ENCODE data around the gene CLINT1. TPM values are rescaled to one million over a fixed set of nuclear protein-coding genes. Genes with fewer than 3 reads are reported as not detected.

The CLINT1 gene
- total RNA-seq, 1 donor from 2014 or later = 74.6 TPM

GRCh38 chr5:157761690-157762621 lies 97.0 kb downstream of the CLINT1 start:
- DNase-seq (ENCODE audit: low spot score) = no peak

GRCh38 chr5:157758706-157759105 lies 100.2 kb downstream of the CLINT1 start:
- no peak for DNase-seq (ENCODE audit: low spot score)

GRCh38 chr5:157756122-157756521 lies 102.8 kb downstream of the CLINT1 start:
- no peak for DNase-seq (ENCODE audit: low spot score)

- DNase-seq (ENCODE audit: low spot score) = no peak
These were observed 108.6 kb downstream of the CLINT1 start for GRCh38 chr5:157750320-157750719.

GRCh38 chr5:157749462-157749799 lies 109.5 kb downstream of the CLINT1 start:
- DNase-seq (ENCODE audit: low spot score) = no peak

- DNase-seq (ENCODE audit: low spot score) = no peak
These were observed 110.0 kb downstream of the CLINT1 start for GRCh38 chr5:157748760-157749461.

GRCh38 chr5:157747766-157748700 lies 110.9 kb downstream of the CLINT1 start:
- DNase-seq (ENCODE audit: low spot score) = no peak

GRCh38 chr5:157747173-157747740 lies 111.7 kb downstream of the CLINT1 start:
- no peak for DNase-seq (ENCODE audit: low spot score)

- no peak for DNase-seq (ENCODE audit: low spot score)
These were observed 113.9 kb downstream of the CLINT1 start for GRCh38 chr5:157745041-157745456.

- DNase-seq (ENCODE audit: low spot score) = no peak
These were observed 114.6 kb downstream of the CLINT1 start for GRCh38 chr5:157744051-157745011.

- peak; percentile 97 for DNase-seq (ENCODE audit: low spot score)
These were observed 115.5 kb downstream of the CLINT1 start, which contains the start of gene LSM11 for GRCh38 chr5:157743163-157744050. Gene LSM11 (plus strand): TSS chr5:157743712. CDS start chr5:157743751, 39 bp downstream.

- no peak for DNase-seq (ENCODE audit: low spot score)
These were observed 117.8 kb downstream of the CLINT1 start for GRCh38 chr5:157741131-157741530.

- DNase-seq (ENCODE audit: low spot score) = no peak
These were observed 118.7 kb downstream of the CLINT1 start for GRCh38 chr5:157740229-157740610.

- DNase-seq (ENCODE audit: low spot score) = no peak
These were observed 119.3 kb downstream of the CLINT1 start for GRCh38 chr5:157739388-157740228.

- DNase-seq (ENCODE audit: low spot score) = no peak
These were observed 123.0 kb downstream of the CLINT1 start for GRCh38 chr5:157735991-157736390.
